HT1080 (cell line): ENCODE results near the gene HAND2. TPM values are rescaled to one million over a fixed set of nuclear protein-coding genes. Genes with fewer than 3 reads are reported as not detected.

Experiments
- DNase-seq: peaks from one replicate; pipeline ENCODE4 v3.0.0-alpha.2; 2015; ENCODE audit warnings: low read depth
- total RNA-seq: library from RNA; depleted of rRNA; stranded (reverse); fragments of >200 nt; shearing (Covaris generic); gene quantifications from 2 replicates; pipeline ENCODE4 v1.2.3, GENCODE V29; 2014

HAND2 gene
- total RNA-seq, 1 experiment from 2014 or later = 1.2 TPM

- no peak for DNase-seq
These were observed 6.9 kb upstream of the HAND2 start for GRCh38 chr4:173536808-173537429.

- DNase-seq = no peak
These were observed 5.9 kb upstream of the HAND2 start for GRCh38 chr4:173535957-173536356.

- DNase-seq = no peak
These were observed 5.3 kb upstream of the HAND2 start for GRCh38 chr4:173535165-173535902.

DNA sequence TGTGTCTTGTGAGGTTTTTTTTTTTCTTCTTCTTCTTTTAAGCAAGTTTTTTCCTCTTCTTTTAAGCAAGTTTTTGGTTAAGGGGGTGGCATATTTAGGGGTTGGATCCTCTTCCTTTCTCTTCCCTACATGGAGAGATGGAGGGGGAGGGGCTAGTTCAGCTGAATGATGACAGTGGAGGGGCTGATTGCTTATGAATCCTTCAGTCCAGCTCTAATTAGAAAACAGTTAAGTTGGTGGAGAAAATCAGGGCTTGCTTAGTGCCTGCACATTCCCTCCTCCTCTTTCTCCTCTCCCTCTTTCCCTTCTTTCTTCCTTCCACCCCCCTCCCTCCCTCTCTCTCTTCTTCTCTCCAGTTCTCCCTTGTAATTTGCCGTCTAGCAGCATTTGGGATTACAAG lies 4.4 kb upstream of the HAND2 start:
- no peak for DNase-seq

DNA sequence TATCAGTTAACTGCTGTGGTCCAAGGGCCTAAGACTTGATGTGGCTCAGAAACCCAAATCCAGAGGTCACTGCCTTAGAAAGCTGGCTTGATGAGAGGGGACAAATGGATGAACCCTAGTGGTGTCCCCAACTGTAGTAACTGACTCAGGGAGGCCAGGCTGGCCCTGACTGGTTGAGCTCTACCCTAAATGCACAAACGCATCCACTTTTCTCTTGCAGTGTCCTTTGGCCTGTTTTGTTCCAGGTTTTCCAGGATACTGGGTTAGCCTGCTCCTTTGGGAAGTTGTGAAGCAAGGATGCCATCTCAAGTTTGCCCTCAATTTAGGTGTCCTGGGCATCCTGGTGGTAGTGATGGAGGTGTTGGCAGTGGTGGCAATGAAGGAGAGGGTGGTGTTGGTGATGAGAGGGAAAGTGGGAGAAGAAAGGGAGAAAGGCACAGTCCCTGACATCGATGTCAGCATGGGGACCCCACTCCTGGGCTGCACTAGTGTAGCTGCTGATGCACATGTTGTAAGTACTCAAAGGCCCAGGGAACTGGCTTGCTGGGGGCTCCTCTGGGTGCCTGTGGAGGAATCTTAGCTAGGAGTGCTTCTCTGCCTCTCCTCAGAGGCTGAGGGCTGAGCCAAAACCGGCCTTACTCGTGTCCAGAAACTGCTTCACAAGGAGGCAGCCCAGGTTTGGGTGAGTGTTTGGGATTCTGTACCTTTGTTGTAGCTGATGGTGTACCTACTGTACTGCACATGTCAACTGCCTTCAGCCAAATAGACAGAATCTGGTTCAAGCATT lies 2.9 kb upstream of the HAND2 start:
- DNase-seq = no peak

DNA sequence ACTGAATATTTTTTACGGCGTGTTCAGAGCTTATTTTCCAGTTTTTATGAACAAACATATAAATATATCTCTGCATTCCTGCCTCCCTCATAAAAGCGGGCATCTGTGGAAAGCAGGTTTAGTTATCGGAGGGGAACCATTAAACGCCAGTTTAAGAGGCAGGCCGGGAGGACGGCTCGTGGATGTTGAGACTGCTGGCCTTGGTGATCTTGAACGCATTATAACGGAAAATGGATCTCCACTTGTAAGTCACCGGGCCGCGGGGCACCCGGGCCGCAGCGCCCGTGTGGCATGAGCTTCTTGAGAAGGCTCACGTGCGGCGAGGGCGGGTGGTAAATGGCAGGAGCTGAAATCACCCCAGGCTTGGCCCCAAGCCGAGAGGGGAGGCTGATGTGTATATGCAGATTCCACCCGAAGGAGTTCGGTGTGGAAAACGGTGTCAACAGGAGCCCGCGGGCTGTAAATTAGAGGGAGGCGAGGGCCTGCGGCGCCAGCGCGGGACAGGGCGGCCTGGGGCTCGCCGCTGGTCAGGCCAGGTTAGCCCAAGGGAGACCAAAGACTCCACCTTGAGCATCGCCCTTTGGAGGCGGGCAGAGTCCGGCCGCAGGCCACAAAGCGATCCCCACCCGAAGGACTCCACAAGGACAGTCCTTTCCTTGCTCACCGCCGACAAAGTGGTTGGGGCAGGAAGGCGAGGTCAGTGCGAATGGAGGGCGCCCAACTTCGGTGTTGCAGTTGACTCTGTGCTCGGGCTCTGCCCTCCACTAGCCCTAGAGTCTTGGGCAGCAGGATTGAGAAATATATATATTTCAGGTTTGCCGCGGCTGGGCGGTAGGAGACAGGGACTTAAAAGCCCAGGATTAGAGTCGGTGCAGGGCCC lies 1.3 kb upstream of the HAND2 start:
- no peak for DNase-seq

GRCh38 chr4:173530326-173531085 lies 477 bp upstream of the HAND2 start:
- DNase-seq = no peak

GRCh38 chr4:173528378-173529321 lies 1.4 kb downstream of the HAND2 start:
- DNase-seq = no peak

GRCh38 chr4:173527103-173527891 lies 2.7 kb downstream of the HAND2 start:
- DNase-seq = no peak

GRCh38 chr4:173526724-173527102 lies 3.3 kb downstream of the HAND2 start:
- no peak for DNase-seq

- no peak for DNase-seq
These were observed 4.0 kb downstream of the HAND2 start for GRCh38 chr4:173526027-173526482.

DNA sequence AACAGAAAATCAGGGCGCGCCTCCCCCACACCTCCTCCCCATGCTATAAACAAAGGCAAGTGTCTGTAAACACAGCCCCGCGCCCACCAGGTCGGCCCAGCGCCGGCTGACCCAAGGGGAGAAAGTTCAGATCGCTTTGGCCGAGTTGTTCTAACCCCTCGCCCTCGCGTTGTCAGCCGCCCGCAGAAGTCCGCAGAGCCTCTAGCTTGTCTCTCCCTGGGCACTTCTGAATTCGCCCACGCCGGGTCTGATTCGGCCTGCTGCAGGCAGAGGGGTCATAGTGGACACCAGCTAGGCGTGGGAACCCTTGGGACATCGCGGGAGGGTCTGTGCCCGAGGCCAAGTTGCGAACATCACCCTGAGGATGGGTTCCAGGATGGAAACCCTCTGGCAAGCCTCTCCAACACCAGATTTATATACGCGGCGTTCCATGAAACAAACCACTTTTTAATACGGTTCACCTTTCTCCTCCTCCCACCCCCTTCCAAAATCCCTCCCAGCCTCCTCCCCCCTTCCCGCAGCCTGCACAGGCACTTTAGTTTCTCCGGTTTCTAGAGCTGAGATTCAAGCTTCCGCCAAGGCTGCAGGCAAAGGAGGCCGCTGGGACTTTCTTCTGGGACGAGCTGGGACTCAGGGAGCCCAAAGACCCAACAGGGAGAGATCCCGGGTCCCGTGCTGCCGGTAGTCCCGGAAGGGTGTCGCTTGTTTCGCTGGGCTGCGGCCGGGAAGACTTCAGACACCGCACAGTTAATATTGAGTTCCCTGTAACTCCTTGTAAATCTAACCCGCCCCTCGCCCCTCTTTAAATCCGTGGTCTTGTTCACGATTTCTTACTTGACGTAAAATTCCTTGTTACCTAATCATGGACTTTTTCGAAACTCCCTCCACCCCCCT lies 4.7 kb downstream of the HAND2 start:
- DNase-seq = no peak

DNA sequence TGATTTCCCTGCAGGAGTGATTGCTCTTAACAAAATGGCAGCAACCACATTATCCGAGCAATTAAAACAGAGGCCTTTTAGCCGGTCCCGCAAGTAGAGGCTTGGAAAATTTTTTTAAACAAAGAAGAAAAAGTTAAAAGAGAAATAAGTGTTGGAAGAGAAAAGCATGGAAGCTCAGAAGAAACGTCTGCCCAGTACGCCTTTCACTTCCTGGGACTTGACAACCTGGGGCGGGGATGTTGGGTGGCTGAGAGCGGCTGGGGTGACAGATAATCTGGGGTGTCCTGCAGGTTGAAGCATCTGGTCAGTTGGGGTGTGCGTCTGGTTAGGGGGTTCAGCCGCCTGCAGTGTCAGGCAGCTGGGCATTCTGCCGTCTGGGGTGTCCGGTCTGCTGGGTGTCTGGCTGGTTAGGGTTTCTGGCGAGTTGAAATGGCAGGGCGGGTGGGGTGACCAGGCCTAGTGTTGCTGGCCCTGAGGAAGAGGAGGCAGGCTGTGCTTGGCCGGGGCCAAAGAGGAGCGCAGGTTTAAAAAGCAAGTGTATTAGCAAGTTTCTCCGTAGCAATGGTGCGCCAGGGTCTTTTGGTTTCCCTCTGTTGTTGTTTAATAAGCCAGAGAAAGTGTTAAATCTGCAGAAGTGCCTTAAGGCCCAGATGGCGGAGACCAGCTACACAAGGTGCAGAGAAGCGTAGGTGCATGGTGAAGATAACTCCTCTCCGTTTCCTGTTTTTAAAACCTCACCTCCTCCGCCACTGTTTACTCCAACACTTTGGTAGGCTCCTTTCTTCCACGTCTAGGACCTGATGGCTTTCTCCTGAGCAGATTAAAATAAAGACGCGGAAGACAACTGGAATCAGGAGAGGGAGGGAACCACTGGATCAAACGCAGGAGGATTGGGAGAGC lies 5.6 kb downstream of the HAND2 start:
- DNase-seq = no peak

- no peak for DNase-seq
These were observed 7.1 kb downstream of the HAND2 start for GRCh38 chr4:173522951-173523395.

GRCh38 chr4:173522160-173522950 lies 7.7 kb downstream of the HAND2 start:
- DNase-seq = no peak
